H9 (cell line): ENCODE data around the gene MYCBPAP. TPM values are rescaled to one million over a fixed set of nuclear protein-coding genes. Genes with fewer than 3 reads are reported as not detected.

Experiments used
- DNase-seq: peaks from one replicate; pipeline ENCODE4 v3.0.0-alpha.2; 2017
- H2AFZ ChIP-seq: one replicate; pipeline ENCODE4 v1.6.1; 2013; ENCODE audit warnings: mild to moderate bottlenecking, low read length, control low read depth, moderate library complexity
- H2AK5ac ChIP-seq: 2 replicates; pipeline ENCODE4 v1.6.1; 2013; ENCODE audit warnings: low read length, control low read depth, mixed read lengths; ENCODE audit not compliant: insufficient read length
- H2BK120ac ChIP-seq: one replicate; pipeline ENCODE4 v1.6.1; 2013; ENCODE audit warnings: low read depth, mild to moderate bottlenecking, low read length, control low read depth, inconsistent platforms; ENCODE audit not compliant: poor library complexity, severe bottlenecking
- H2BK12ac ChIP-seq: 2 replicates; pipeline ENCODE4 v1.6.1; 2013; ENCODE audit warnings: low read length, control low read depth, mixed read lengths, low read depth; ENCODE audit not compliant: insufficient read length
- H2BK15ac ChIP-seq: 2 replicates; pipeline ENCODE4 v1.6.1; 2013; ENCODE audit warnings: low read depth, low read length, control low read depth
- H2BK20ac ChIP-seq: one replicate; pipeline ENCODE4 v1.6.1; 2013; ENCODE audit warnings: low read depth, mild to moderate bottlenecking, low read length, control low read depth, inconsistent platforms; ENCODE audit not compliant: poor library complexity, severe bottlenecking
- H2BK5ac ChIP-seq: 2 replicates; pipeline ENCODE4 v1.6.1; 2013; ENCODE audit warnings: low read length, control low read depth, mixed read lengths; ENCODE audit not compliant: insufficient read length
- H3K14ac ChIP-seq: 2 replicates; pipeline ENCODE4 v1.6.1; 2013; ENCODE audit warnings: low read length, control low read depth; ENCODE audit not compliant: insufficient read depth
- H3K18ac ChIP-seq: 2 replicates; pipeline ENCODE4 v1.6.1; 2013; ENCODE audit warnings: low read depth, mild to moderate bottlenecking, mixed read lengths, low read length, control low read depth; ENCODE audit not compliant: insufficient read length
- H3K23ac ChIP-seq: 2 replicates; pipeline ENCODE4 v1.6.1; 2013; ENCODE audit warnings: low read length, control low read depth, mixed read lengths, low read depth; ENCODE audit not compliant: insufficient read length
- H3K23me2 ChIP-seq: 2 replicates; pipeline ENCODE4 v1.6.1; 2013; ENCODE audit warnings: low read depth, mild to moderate bottlenecking, mixed read lengths, low read length, control low read depth; ENCODE audit not compliant: insufficient read length, poor library complexity, severe bottlenecking
- H3K27ac ChIP-seq: 2 replicates; pipeline ENCODE4 v1.5.1; 2013; ENCODE audit warnings: low read length, control low read depth, mixed read lengths, low read depth; ENCODE audit not compliant: insufficient read length
- H3K27me3 ChIP-seq: 2 replicates; pipeline ENCODE4 v1.6.1; 2013; ENCODE audit warnings: low read length, control low read depth, inconsistent platforms; ENCODE audit not compliant: insufficient read depth
- H3K4ac ChIP-seq: 2 replicates; pipeline ENCODE4 v1.6.1; 2013; ENCODE audit warnings: low read depth, mild to moderate bottlenecking, control low read depth, inconsistent platforms, low read length, moderate library complexity
- H3K4me1 ChIP-seq: 2 replicates; pipeline ENCODE4 v1.6.1; 2013; ENCODE audit warnings: low read length, control low read depth, inconsistent platforms; ENCODE audit not compliant: insufficient read depth
- H3K4me2 ChIP-seq: 2 replicates; pipeline ENCODE4 v1.6.1; 2013; ENCODE audit warnings: low read length, control low read depth, mixed read lengths; ENCODE audit not compliant: insufficient read length, insufficient read depth
- H3K56ac ChIP-seq: 2 replicates; pipeline ENCODE4 v1.6.1; 2013; ENCODE audit warnings: low read depth, mild to moderate bottlenecking, mixed read lengths, low read length, control low read depth; ENCODE audit not compliant: insufficient read length
- H3K79me1 ChIP-seq: 2 replicates; pipeline ENCODE4 v1.6.1; 2013; ENCODE audit warnings: low read depth, mild to moderate bottlenecking, moderate library complexity, low read length, control low read depth, inconsistent platforms; ENCODE audit not compliant: insufficient read depth, poor library complexity, severe bottlenecking
- H3K79me2 ChIP-seq: 2 replicates; pipeline ENCODE4 v1.6.1; 2013; ENCODE audit warnings: low read length, control low read depth, inconsistent platforms; ENCODE audit not compliant: insufficient read depth
- H3K9ac ChIP-seq: 2 replicates; pipeline ENCODE4 v1.6.1; 2013; ENCODE audit warnings: low read length, control low read depth, mixed read lengths; ENCODE audit not compliant: insufficient read length; ENCODE audit errors: extremely low read depth
- H3K9me3 ChIP-seq: one replicate; pipeline ENCODE4 v1.6.1; 2013; ENCODE audit warnings: low read depth, low read length, inconsistent platforms; ENCODE audit not compliant: control insufficient read depth
- H3T11ph ChIP-seq: one replicate; pipeline ENCODE4 v1.6.1; 2013; ENCODE audit warnings: mild to moderate bottlenecking, low read length, control low read depth, inconsistent platforms
- H4K20me1 ChIP-seq: one replicate; pipeline ENCODE4 v1.6.1; 2013; ENCODE audit not compliant: control insufficient read depth, insufficient read length, insufficient read depth
- H4K5ac ChIP-seq: 2 replicates; pipeline ENCODE4 v1.6.1; 2013; ENCODE audit warnings: low read depth, mild to moderate bottlenecking, mixed read lengths, low read length, control low read depth; ENCODE audit not compliant: insufficient read length
- H4K8ac ChIP-seq: replicated peaks from 2 replicates; pipeline ENCODE4 v1.6.1; 2013; ENCODE audit warnings: low read length, control low read depth, mixed read lengths, low read depth; ENCODE audit not compliant: insufficient read length
- H4K91ac ChIP-seq: 2 replicates; pipeline ENCODE4 v1.6.1; 2013; ENCODE audit warnings: low read depth, mild to moderate bottlenecking, moderate library complexity, mixed read lengths, low read length, control low read depth; ENCODE audit not compliant: insufficient read length
- H3K27ac Mint-ChIP-seq, 3 experiments: 2 replicates in 2 of 3; 3 replicates in 1 of 3; pipeline ENCODE4 v1.8.0; 2020 to 2021; ENCODE audit warnings: mixed read lengths in 3 of 3, mild to moderate bottlenecking in 1 of 3, moderate library complexity in 1 of 3
- H3K27me3 Mint-ChIP-seq: 2 replicates; pipeline ENCODE4 v1.8.0; 2021; ENCODE audit warnings: low read depth, mild to moderate bottlenecking, moderate library complexity, mixed read lengths
- H3K36me3 Mint-ChIP-seq, 3 experiments: 2 replicates in 2 of 3; 3 replicates in 1 of 3; pipeline ENCODE4 v1.8.0; 2020 to 2021; ENCODE audit warnings: low read depth in 3 of 3, mixed read lengths in 3 of 3; ENCODE audit not compliant: insufficient read depth in 1 of 3
- H3K4me1 Mint-ChIP-seq, 2 experiments: 2 replicates each; pipeline ENCODE4 v1.8.0; 2020; ENCODE audit warnings: mixed read lengths in 2 of 2
- H3K4me3 Mint-ChIP-seq, 2 experiments: 2 replicates in 1 of 2; 3 replicates in 1 of 2; pipeline ENCODE4 v1.8.0; 2020 to 2021; ENCODE audit warnings: mild to moderate bottlenecking in 2 of 2, mixed read lengths in 2 of 2, moderate library complexity in 1 of 2
- H3K9me3 Mint-ChIP-seq, 2 experiments: 2 replicates in 1 of 2; 3 replicates in 1 of 2; pipeline ENCODE4 v1.8.0; 2020; ENCODE audit warnings: mild to moderate bottlenecking in 2 of 2, mixed read lengths in 2 of 2, moderate library complexity in 1 of 2
- WGBS: extraction: QIAGEN DNeasy Blood & Tissue Kit; methylation state at CpG from one replicate; pipeline ENCODE4 v1.1.7; 2013; ENCODE audit warnings: missing lambda C conversion rate, low lambda C conversion rate, mixed read lengths; ENCODE audit not compliant: insufficient read length; ENCODE audit errors: extremely low coverage; 5-methylcytosine and 5-hydroxymethylcytosine counted together
- total RNA-seq: library from RNA; stranded (reverse); gene quantifications from 2 replicates; pipeline ENCODE4 v1.2.1, GENCODE V29; 2021
- TF ChIP-seq, protein P1 (sequence below): fragments of 200-600 bp; sonication (generic); conservative IDR thresholded peaks from 3 replicates; pipeline ENCODE4 v1.8.0; 2021; ENCODE audit warnings: antibody characterized with exemption, mild to moderate bottlenecking

The MYCBPAP gene
- total RNA-seq, 1 experiment from 2014 or later, result 1.7 TPM

DNA sequence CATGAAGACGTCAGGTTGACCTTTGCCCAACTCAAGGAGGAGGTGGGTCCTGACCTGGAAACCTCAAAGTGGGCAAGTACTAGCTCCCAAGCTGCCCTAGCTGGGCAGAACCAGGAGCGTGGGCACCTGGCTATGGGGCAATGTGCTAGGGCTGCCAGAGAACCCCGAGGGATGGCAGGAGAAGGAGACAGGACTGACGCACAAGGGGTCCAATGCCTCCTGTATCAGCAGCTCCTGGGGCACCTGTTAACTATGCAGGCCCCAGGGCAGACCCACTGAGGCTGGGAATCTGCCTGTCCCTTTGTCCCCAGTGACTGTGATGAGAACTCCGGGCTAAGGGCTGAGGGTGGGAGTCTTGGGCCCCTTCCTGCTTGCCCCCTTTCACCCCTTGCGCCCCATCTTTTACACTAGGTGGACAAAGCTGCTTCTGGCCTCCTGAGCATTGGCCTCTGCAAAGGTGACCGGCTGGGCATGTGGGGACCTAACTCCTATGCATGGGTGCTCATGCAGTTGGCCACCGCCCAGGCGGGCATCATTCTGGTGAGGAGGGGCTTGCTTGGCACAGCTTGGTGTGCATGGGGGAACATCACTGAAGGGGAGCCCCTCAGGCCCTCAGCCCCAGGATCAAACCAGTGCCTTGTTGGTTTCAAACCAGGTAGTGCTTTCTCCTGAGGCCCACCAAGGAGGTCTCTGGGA lies 47.3 kb upstream of the MYCBPAP start:
- Mint-ChIP-seq H3K4me1 (no peaks in the 10 kb centered on the region), H3K4me3 (no peak overlapping the region), H3K9me3 (no peaks in the 10 kb centered on the region), H3K27ac (no peak overlapping the region; a peak in 1 of 7 replicates), H3K27me3 (peaks cover 3% of the 10 kb centered on the region; the same call in 1 of the 2 replicates), H3K36me3 (peaks cover 0 to 4% (median 2%) of the 10 kb centered on the region in 3 experiments; a peak in 3 of 7 replicates)
- Histone ChIP-seq H3K27me3 (no peaks in the 10 kb centered on the region), H2BK15ac (no peak overlapping the region), H3K4me2 (no peak overlapping the region), H2AFZ (no peak overlapping the region), H3K9me3 (no peaks in the 10 kb centered on the region), H3K4me1 (no peaks in the 10 kb centered on the region), H4K20me1 (no peaks in the 10 kb centered on the region), H3K4ac (no peak overlapping the region), H2BK120ac (no peak overlapping the region), H3K27ac (no peak overlapping the region), H3K79me2 (no peaks in the 10 kb centered on the region), H4K91ac (no peak overlapping the region), H2BK12ac (no peak overlapping the region), H3K79me1 (no peaks in the 10 kb centered on the region), H3K18ac (no peak overlapping the region), H4K8ac (no peak overlapping the region), H3T11ph (no peak overlapping the region), H2BK5ac (no peak overlapping the region), H2BK20ac (no peak overlapping the region), H4K5ac (no peak overlapping the region), H3K14ac (no peak overlapping the region; the same call in 1 of the 2 replicates), H3K9ac (no peak overlapping the region), H3K23me2 (peaks cover 4% of the 10 kb centered on the region), H2AK5ac (no peak overlapping the region), H3K23ac (no peak overlapping the region), H3K56ac (no peak overlapping the region)
- TF ChIP-seq, protein P1, sequence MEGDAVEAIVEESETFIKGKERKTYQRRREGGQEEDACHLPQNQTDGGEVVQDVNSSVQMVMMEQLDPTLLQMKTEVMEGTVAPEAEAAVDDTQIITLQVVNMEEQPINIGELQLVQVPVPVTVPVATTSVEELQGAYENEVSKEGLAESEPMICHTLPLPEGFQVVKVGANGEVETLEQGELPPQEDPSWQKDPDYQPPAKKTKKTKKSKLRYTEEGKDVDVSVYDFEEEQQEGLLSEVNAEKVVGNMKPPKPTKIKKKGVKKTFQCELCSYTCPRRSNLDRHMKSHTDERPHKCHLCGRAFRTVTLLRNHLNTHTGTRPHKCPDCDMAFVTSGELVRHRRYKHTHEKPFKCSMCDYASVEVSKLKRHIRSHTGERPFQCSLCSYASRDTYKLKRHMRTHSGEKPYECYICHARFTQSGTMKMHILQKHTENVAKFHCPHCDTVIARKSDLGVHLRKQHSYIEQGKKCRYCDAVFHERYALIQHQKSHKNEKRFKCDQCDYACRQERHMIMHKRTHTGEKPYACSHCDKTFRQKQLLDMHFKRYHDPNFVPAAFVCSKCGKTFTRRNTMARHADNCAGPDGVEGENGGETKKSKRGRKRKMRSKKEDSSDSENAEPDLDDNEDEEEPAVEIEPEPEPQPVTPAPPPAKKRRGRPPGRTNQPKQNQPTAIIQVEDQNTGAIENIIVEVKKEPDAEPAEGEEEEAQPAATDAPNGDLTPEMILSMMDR, result no peak
- no peak for DNase-seq
- no CpG with 5 or more reads among the region's 9 CpGs for WGBS
